ENCODE results near the gene MMD2.

MMD2 gene

GRCh38 chr7:4882169-4883032, 76.6 kb downstream of the MMD2 start:
- no peak overlapping the region for H3K4me3 ChIP-seq (ENCODE audit: insufficient read depth, low read length, poor library complexity, severe bottlenecking)
- H3K9me3 ChIP-seq (ENCODE audit: insufficient read depth, low read length) = no peaks in the 10 kb centered on the region
- no peaks in the 10 kb centered on the region for H4K20me1 ChIP-seq (ENCODE audit: low read depth, low read length)
- H3K79me2 ChIP-seq (ENCODE audit: insufficient read depth, low read length) = no peaks in the 10 kb centered on the region
- H3K27me3 ChIP-seq (ENCODE audit: low read length) = no peaks in the 10 kb centered on the region
- H2AFZ ChIP-seq (ENCODE audit: low read depth, low read length, severe bottlenecking) = no peak overlapping the region
- no peak overlapping the region for H3K4me2 ChIP-seq (ENCODE audit: low read depth, low read length, poor library complexity, severe bottlenecking)
- H3K27ac ChIP-seq (ENCODE audit: low read depth, low read length) = no peak overlapping the region
- TF ChIP-seq EZH2phosphoT487 (conservative IDR thresholded peaks at IDR 0.05; ENCODE audit: low read length) = no peak
- TF ChIP-seq CTCF (IDR thresholded peaks at IDR 0.05; ENCODE audit: insufficient read depth, low read length, poor library complexity, severe bottlenecking) = no peak
- H3K36me3 ChIP-seq (ENCODE audit: low read length) = no peaks in the 10 kb centered on the region
- H3K9me2 ChIP-seq (replicated peaks; ENCODE audit: insufficient read depth, low read length) = no peaks in the 10 kb centered on the region
- H3F3A ChIP-seq (ENCODE audit: insufficient read depth) = no peaks in the 10 kb centered on the region
- no peak overlapping the region for H3K9ac ChIP-seq (ENCODE audit: low read length)

DNA sequence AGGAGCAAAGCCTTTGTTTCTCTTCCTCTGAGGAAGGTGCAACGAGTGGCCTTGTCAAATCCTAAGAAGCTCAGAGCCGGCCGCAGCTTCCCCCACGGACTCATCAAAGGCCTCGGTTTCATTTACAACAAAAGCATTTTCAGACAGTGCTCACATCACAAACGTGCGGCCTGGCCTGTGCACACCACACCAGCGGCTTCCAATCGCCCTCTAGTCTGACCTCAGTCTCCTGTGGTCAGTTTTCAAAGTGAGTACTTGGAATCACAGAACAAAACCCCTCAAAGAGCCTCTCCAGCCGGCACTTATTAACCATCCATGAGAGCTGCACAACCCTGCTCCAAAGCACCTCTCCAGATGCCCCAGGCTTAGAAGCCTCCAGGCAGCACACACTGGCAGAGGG, 78.8 kb downstream of the MMD2 start:
- Histone ChIP-seq H3K9ac (ENCODE audit: low read length) (no peak overlapping the region), H3K9me3 (ENCODE audit: insufficient read depth, low read length) (no peaks in the 10 kb centered on the region), H3K9me2 (replicated peaks; ENCODE audit: insufficient read depth, low read length) (no peaks in the 10 kb centered on the region), H2AFZ (ENCODE audit: low read depth, low read length, severe bottlenecking) (no peak overlapping the region), H3K27ac (ENCODE audit: low read depth, low read length) (no peak overlapping the region), H4K20me1 (ENCODE audit: low read depth, low read length) (no peaks in the 10 kb centered on the region), H3K27me3 (ENCODE audit: low read length) (no peaks in the 10 kb centered on the region), H3K4me3 (ENCODE audit: insufficient read depth, low read length, poor library complexity, severe bottlenecking) (no peak overlapping the region), H3K79me2 (ENCODE audit: insufficient read depth, low read length) (no peaks in the 10 kb centered on the region), H3F3A (ENCODE audit: insufficient read depth) (no peaks in the 10 kb centered on the region), H3K36me3 (ENCODE audit: low read length) (no peaks in the 10 kb centered on the region), H3K4me2 (ENCODE audit: low read depth, low read length, poor library complexity, severe bottlenecking) (no peak overlapping the region)
- TF ChIP-seq EZH2phosphoT487 (conservative IDR thresholded peaks at IDR 0.05; ENCODE audit: low read length) (no peak), CTCF (IDR thresholded peaks at IDR 0.05; ENCODE audit: insufficient read depth, low read length, poor library complexity, severe bottlenecking) (no peak)

- Histone ChIP-seq H3K79me2 (ENCODE audit: insufficient read depth, low read length) (no peaks in the 10 kb centered on the region), H3K4me2 (ENCODE audit: low read depth, low read length, poor library complexity, severe bottlenecking) (no peak overlapping the region), H3K9me2 (replicated peaks; ENCODE audit: insufficient read depth, low read length) (no peaks in the 10 kb centered on the region), H3K4me3 (ENCODE audit: insufficient read depth, low read length, poor library complexity, severe bottlenecking) (no peak overlapping the region), H3F3A (ENCODE audit: insufficient read depth) (no peaks in the 10 kb centered on the region), H3K9me3 (ENCODE audit: insufficient read depth, low read length) (no peaks in the 10 kb centered on the region), H3K27ac (ENCODE audit: low read depth, low read length) (no peak overlapping the region), H2AFZ (ENCODE audit: low read depth, low read length, severe bottlenecking) (no peak overlapping the region), H3K27me3 (ENCODE audit: low read length) (no peaks in the 10 kb centered on the region), H4K20me1 (ENCODE audit: low read depth, low read length) (no peaks in the 10 kb centered on the region), H3K9ac (ENCODE audit: low read length) (no peak overlapping the region), H3K36me3 (ENCODE audit: low read length) (no peaks in the 10 kb centered on the region)
- TF ChIP-seq EZH2phosphoT487 (conservative IDR thresholded peaks at IDR 0.05; ENCODE audit: low read length) (no peak), CTCF (IDR thresholded peaks at IDR 0.05; ENCODE audit: insufficient read depth, low read length, poor library complexity, severe bottlenecking) (no peak)
These were observed 79.4 kb downstream of the MMD2 start for GRCh38 chr7:4879396-4880081.
